ENCODE measurements around the gene MAPKAP1.

DNA sequence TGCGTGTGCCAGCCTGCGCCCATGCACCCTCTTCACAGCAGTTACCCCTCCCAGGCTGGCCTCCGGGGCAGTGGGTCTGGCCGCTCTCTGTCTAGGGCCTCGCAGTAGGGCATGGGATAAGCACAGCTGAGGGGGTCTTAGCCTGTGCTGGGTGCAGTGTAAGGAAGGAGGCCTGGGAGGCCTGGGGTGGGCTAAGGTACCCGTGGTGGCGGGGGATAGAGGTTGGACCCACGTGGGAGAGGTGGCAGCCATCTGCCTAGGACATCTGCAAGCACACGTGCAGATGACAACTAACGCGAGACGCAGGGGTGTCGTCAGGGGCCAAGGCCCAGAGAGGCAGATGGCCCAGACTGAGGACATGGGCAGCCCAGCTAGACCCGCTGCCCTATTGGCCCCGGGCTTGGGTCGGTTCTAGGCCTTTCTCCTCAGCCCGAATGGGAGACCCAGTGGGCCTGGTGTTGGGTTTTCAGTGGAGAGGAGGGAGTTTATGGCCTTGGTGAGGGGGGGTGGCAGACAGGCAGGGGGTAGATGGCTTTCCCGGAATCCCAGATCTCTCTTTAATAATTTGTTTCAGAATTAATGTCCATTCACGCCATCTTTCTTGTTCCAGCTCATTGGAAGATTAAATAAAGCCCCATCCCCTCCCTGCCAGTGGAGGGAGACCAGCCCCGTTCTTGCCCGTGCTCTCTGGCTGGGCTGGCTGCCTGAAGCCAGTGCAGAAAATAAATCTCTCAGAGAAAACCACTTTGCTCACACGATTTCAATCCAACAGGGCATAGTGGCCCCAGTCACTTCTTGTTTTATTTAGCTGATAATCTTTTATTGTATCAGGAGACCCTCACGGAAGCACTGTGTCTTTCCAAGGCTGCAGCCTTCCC, 291.2 kb downstream of the MAPKAP1 start:
- TF ChIP-seq, protein P1, sequence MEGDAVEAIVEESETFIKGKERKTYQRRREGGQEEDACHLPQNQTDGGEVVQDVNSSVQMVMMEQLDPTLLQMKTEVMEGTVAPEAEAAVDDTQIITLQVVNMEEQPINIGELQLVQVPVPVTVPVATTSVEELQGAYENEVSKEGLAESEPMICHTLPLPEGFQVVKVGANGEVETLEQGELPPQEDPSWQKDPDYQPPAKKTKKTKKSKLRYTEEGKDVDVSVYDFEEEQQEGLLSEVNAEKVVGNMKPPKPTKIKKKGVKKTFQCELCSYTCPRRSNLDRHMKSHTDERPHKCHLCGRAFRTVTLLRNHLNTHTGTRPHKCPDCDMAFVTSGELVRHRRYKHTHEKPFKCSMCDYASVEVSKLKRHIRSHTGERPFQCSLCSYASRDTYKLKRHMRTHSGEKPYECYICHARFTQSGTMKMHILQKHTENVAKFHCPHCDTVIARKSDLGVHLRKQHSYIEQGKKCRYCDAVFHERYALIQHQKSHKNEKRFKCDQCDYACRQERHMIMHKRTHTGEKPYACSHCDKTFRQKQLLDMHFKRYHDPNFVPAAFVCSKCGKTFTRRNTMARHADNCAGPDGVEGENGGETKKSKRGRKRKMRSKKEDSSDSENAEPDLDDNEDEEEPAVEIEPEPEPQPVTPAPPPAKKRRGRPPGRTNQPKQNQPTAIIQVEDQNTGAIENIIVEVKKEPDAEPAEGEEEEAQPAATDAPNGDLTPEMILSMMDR (optimal IDR thresholded peaks at IDR 0.05 in 1 of 3, IDR thresholded peaks at IDR 0.05 in 1 of 3, conservative IDR thresholded peaks at IDR 0.05 in 1 of 3; ENCODE audit: extremely low read depth in 1 of 3, insufficient read depth in 2 of 3, low read length in 3 of 3), result no peak
- no peak for TF ChIP-seq EZH2 (IDR thresholded peaks at IDR 0.05; ENCODE audit: low read length)

All from keratinocyte (primary cell).